ENCODE data around the gene DLAT. TPM values are rescaled to one million over a fixed set of nuclear protein-coding genes. Genes with fewer than 3 reads are reported as not detected.

The DLAT gene
- total RNA-seq, 1 experiment from 2014 or later, result 68.1 TPM

DNA sequence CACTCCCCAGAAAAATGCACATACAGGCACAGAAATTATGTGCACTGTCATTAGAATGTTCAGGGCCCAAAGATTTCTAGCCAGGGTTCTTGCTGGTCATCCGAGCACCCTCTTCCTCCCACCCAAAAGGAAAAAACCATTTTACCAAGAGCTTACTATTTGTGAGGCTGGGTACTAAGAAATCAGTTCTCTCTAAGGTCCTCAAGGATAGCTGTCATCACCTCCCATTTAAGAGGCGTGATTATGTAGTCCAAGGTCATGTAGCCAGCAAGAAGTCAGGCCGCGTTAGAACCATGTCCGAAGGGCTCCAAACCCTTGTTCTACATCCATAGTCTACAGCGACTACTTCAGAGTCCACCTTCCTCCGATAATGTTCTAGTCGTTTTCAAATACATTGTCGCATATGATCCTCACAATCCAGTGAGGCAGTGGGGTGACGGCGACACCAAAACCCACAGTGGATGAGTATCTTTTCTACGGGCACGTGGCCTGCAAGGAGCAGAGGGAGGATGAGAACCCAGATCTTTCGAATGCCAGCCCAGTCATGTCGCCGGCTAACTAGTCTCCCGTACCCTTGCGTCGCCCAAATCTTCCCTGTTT is 60.7 kb downstream of the DLAT start:
- TF ChIP-seq TCF7L2 (IDR thresholded peaks at IDR 0.05; ENCODE audit: borderline replicate concordance, extremely low read depth, insufficient read depth, insufficient read length) (no peak), POLR2AphosphoS5 (IDR thresholded peaks at IDR 0.05; ENCODE audit: low read depth, low read length) (peak; percentile 44; the same call in 1 of the 2 replicates), SRF (IDR thresholded peaks at IDR 0.05; ENCODE audit: low read depth) (peak; percentile 11; the same call in 1 of the 2 replicates)
- TF ChIP-seq, protein P1, sequence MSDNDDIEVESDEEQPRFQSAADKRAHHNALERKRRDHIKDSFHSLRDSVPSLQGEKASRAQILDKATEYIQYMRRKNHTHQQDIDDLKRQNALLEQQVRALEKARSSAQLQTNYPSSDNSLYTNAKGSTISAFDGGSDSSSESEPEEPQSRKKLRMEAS (IDR thresholded peaks at IDR 0.05), result peak; percentile 75; the same call in 1 of the 2 replicates
- Histone ChIP-seq H3K4me1 (ENCODE audit: control insufficient read depth in 1 of 2, insufficient read depth in 2 of 2, low read length in 2 of 2) (peaks cover 0 to 15% of the 10 kb centered on the region in 2 experiments; a peak in 2 of 4 replicates), H3K9me2 (ENCODE audit: insufficient read depth) (no peaks in the 10 kb centered on the region), H3K4me3 (replicated peaks in 1 of 2; ENCODE audit: low read depth in 1 of 2, low read length in 2 of 2) (peak overlapping the region; percentile 87 to 93), H3K9me3 (ENCODE audit: control insufficient read depth in 1 of 2, insufficient read depth in 1 of 2, low read depth in 1 of 2, low read length in 2 of 2) (no peaks in the 10 kb centered on the region), H3K79me2 (ENCODE audit: insufficient read depth, low read length) (peaks cover 71% of the 10 kb centered on the region), H3K9ac (ENCODE audit: low read length) (peak overlapping the region; percentile 97), H3K4me2 (ENCODE audit: low read length) (peak overlapping the region; percentile 79), H3K27ac (ENCODE audit: low read depth, low read length) (peak overlapping the region; percentile 65), H3K27me3 (ENCODE audit: insufficient read depth, low read length) (no peaks in the 10 kb centered on the region), H4K20me1 (ENCODE audit: insufficient read depth) (no peaks in the 10 kb centered on the region), H3K36me3 (ENCODE audit: control insufficient read depth in 1 of 2, insufficient read depth in 2 of 2, low read length in 2 of 2) (peaks cover 41 to 46% of the 10 kb centered on the region in 2 experiments), H2AFZ (ENCODE audit: low read depth, low read length, poor library complexity, severe bottlenecking) (no peak overlapping the region)
- RAD21 ChIA-PET (ENCODE audit: low non-redundant PET in 1 of 2, low total read pairs in 2 of 2, uncharacterized antibody in 2 of 2, unreplicated experiment in 2 of 2), result no interaction called here
- DNase-seq (ENCODE audit: low read depth, low spot score), result no peak
- peak; percentile 51 for ATAC-seq
- CTCF ChIA-PET, result interaction anchor here (1.0 kb wide), 1 partner anchor 27 kb away, joined by 3 read pairs; no protein-coding TSS in a partner anchor
- BruUV-seq (replicated peaks), result TSS peak; percentile 79
- POLR2A ChIA-PET, result interaction anchor here (1.0 kb wide), 1 partner anchor 134 kb away, joined by 3 read pairs; no protein-coding TSS in a partner anchor
- intact Hi-C loops (cut with micrococcal nuclease), result loop anchor here (1.0 to 5.0 kb wide), 4 partner anchors 12 to 207 kb away; partner anchors contain the start of genes CFAP68, FDXACB1, NKAPD1 and PIH1D2

DNA sequence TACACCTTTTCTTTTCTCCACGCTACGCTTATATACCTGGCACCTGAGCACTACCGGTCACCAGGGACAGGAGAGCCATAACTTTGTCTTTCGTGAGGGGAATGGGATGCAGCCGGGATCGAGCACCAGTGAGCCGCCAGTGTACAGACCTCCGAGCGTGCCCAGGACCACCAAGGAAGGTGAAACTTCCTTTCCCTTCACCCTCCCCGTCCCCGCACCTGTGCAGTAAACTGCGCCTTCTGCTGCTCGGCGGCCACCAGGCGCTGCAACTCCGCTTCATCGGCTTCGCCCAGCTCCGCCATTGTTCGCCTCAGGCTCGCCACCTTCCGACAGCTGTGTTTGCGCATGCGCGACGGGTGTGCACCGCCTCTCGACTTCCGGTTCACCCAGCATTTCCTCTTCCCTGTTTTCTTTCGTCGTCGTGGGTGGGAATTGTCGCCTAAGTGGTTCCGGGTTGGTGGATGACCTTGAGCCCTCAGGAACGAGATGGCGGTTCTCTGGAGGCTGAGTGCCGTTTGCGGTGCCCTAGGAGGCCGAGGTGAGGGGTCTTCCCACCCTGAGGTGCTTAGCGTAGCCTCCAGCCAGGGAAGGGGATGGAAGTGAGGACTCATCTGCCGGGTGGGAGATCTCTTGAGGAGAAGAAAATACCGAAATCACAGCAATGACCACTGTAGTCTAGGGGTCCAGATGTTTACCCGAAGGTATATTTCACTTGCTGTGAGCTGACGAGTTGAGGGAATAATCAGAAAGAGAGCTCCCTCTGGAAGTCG is 61.4 kb downstream of the DLAT start, which contains the start of the genes SDHD and TIMM8B:
SDHD (plus strand) TSS at position 452 of the 770 bp plus-strand sequence; CDS start at position 487, 35 bp downstream.
TIMM8B (minus strand) TSS at position 335 of the 770 bp plus-strand sequence; CDS start at position 302, 33 bp downstream.
- no peaks in the 10 kb centered on the region for H4K20me1 ChIP-seq (ENCODE audit: insufficient read depth)
- H3K4me3 ChIP-seq (replicated peaks in 1 of 2; ENCODE audit: low read depth in 1 of 2, low read length in 2 of 2), result peak within 1 kb of the TSS; percentile 87 to 93
- intact Hi-C loops (cut with micrococcal nuclease), result loop anchor here (1.0 to 5.0 kb wide), 4 partner anchors 12 to 208 kb away; partner anchors contain the start of genes CFAP68, FDXACB1, NKAPD1 and PIH1D2
- POLR2A ChIA-PET, result interaction anchor here (1.0 to 1.3 kb wide), 2 partner anchors 14 to 133 kb away, joined by 3 to 4 read pairs; no protein-coding TSS in a partner anchor
- no peaks in the 10 kb centered on the region for H3K9me2 ChIP-seq (ENCODE audit: insufficient read depth)
- peak within 1 kb of the TSS; percentile 79 for H3K4me2 ChIP-seq (ENCODE audit: low read length)
- H3K9ac ChIP-seq (ENCODE audit: low read length), result peak within 1 kb of the TSS; percentile 97
- CTCF ChIA-PET, result interaction anchor here (1.0 to 1.1 kb wide), 2 partner anchors 27 to 193 kb away, joined by 3 read pairs; no protein-coding TSS in a partner anchor
- H3K36me3 ChIP-seq (ENCODE audit: control insufficient read depth in 1 of 2, insufficient read depth in 2 of 2, low read length in 2 of 2), result peaks cover 47 to 52% of the 10 kb centered on the region in 2 experiments
- peaks cover 78% of the 10 kb centered on the region for H3K79me2 ChIP-seq (ENCODE audit: insufficient read depth, low read length)
- peak; percentile 95 for DNase-seq (ENCODE audit: low read depth, low spot score)
- RAD21 ChIA-PET (ENCODE audit: low non-redundant PET in 1 of 2, low total read pairs in 2 of 2, uncharacterized antibody in 2 of 2, unreplicated experiment in 2 of 2), result no interaction called here
- no peak within 1 kb of the TSS for H2AFZ ChIP-seq (ENCODE audit: low read depth, low read length, poor library complexity, severe bottlenecking)
- H3K27me3 ChIP-seq (ENCODE audit: insufficient read depth, low read length), result no peaks in the 10 kb centered on the region
- H3K9me3 ChIP-seq (ENCODE audit: control insufficient read depth in 1 of 2, insufficient read depth in 1 of 2, low read depth in 1 of 2, low read length in 2 of 2), result no peaks in the 10 kb centered on the region
- H3K27ac ChIP-seq (ENCODE audit: low read depth, low read length), result peak within 1 kb of the TSS; percentile 65
- ATAC-seq, result peak; percentile 92
- no TSS peak for BruUV-seq (replicated peaks)
- H3K4me1 ChIP-seq (ENCODE audit: control insufficient read depth in 1 of 2, insufficient read depth in 2 of 2, low read length in 2 of 2), result peaks cover 0 to 15% of the 10 kb centered on the region in 2 experiments; a peak in 2 of 4 replicates
- TF ChIP-seq, protein P2, sequence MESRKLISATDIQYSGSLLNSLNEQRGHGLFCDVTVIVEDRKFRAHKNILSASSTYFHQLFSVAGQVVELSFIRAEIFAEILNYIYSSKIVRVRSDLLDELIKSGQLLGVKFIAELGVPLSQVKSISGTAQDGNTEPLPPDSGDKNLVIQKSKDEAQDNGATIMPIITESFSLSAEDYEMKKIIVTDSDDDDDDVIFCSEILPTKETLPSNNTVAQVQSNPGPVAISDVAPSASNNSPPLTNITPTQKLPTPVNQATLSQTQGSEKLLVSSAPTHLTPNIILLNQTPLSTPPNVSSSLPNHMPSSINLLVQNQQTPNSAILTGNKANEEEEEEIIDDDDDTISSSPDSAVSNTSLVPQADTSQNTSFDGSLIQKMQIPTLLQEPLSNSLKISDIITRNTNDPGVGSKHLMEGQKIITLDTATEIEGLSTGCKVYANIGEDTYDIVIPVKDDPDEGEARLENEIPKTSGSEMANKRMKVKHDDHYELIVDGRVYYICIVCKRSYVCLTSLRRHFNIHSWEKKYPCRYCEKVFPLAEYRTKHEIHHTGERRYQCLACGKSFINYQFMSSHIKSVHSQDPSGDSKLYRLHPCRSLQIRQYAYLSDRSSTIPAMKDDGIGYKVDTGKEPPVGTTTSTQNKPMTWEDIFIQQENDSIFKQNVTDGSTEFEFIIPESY (IDR thresholded peaks at IDR 0.05; ENCODE audit: extremely low read depth, insufficient replicate concordance, low read length), result peak; percentile 19
- no peak for TF ChIP-seq SRF (IDR thresholded peaks at IDR 0.05; ENCODE audit: low read depth)
- TF ChIP-seq, protein P3, sequence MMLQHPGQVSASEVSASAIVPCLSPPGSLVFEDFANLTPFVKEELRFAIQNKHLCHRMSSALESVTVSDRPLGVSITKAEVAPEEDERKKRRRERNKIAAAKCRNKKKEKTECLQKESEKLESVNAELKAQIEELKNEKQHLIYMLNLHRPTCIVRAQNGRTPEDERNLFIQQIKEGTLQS (IDR thresholded peaks at IDR 0.05), result no peak
- no peak for TF ChIP-seq ZFX (IDR thresholded peaks at IDR 0.05)
- TF ChIP-seq, protein P4, sequence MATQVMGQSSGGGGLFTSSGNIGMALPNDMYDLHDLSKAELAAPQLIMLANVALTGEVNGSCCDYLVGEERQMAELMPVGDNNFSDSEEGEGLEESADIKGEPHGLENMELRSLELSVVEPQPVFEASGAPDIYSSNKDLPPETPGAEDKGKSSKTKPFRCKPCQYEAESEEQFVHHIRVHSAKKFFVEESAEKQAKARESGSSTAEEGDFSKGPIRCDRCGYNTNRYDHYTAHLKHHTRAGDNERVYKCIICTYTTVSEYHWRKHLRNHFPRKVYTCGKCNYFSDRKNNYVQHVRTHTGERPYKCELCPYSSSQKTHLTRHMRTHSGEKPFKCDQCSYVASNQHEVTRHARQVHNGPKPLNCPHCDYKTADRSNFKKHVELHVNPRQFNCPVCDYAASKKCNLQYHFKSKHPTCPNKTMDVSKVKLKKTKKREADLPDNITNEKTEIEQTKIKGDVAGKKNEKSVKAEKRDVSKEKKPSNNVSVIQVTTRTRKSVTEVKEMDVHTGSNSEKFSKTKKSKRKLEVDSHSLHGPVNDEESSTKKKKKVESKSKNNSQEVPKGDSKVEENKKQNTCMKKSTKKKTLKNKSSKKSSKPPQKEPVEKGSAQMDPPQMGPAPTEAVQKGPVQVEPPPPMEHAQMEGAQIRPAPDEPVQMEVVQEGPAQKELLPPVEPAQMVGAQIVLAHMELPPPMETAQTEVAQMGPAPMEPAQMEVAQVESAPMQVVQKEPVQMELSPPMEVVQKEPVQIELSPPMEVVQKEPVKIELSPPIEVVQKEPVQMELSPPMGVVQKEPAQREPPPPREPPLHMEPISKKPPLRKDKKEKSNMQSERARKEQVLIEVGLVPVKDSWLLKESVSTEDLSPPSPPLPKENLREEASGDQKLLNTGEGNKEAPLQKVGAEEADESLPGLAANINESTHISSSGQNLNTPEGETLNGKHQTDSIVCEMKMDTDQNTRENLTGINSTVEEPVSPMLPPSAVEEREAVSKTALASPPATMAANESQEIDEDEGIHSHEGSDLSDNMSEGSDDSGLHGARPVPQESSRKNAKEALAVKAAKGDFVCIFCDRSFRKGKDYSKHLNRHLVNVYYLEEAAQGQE (IDR thresholded peaks at IDR 0.05; ENCODE audit: low read depth), result no peak
- TF ChIP-seq POLR2AphosphoS5 (IDR thresholded peaks at IDR 0.05; ENCODE audit: low read depth, low read length), result peak; percentile 92
- TF ChIP-seq SP1 (IDR thresholded peaks at IDR 0.05; ENCODE audit: low read depth), result peak; percentile 42

All from HCT116 (cell line).